Prostate gland (tissue), 2 donors: Measurements from ENCODE around the gene AP1S1.

Experiments
- CTCF ChIP-seq, 4 experiments: fragments of 200-600 bp in 2 of 4; fragments of 450-650 bp in 2 of 4; sonication (generic) in 2 of 4; IDR thresholded peaks; 1 replicate in 3 of 4; 2 replicates in 1 of 4; pipeline ENCODE4 v1.5.1; 2016 to 2019; ENCODE audit warnings: antibody characterized with exemption in 4 of 4, mild to moderate bottlenecking in 2 of 4, moderate library complexity in 2 of 4
- POLR2A ChIP-seq: fragments of 450-650 bp; IDR thresholded peaks from one replicate; pipeline ENCODE4 v1.6.1; 2016; ENCODE audit warnings: antibody characterized with exemption, mild to moderate bottlenecking

GRCh38 chr7:101112233-101112632 lies 42.0 kb upstream of the AP1S1 start:
- TF ChIP-seq CTCF (IDR thresholded peaks at IDR 0.05) (no peak), POLR2A (no peak)
